GM12875 (cell line): ENCODE measurements around the gene PLCB1.

ENCODE experiments used
- H3K4me3 ChIP-seq: one replicate; pipeline ENCODE4 v1.5.1; 2011; ENCODE audit warnings: low read depth, low read length, control low read depth
- TF ChIP-seq, protein P1 (sequence below): IDR thresholded peaks from 2 replicates; pipeline ENCODE4 v1.5.1; 2011; ENCODE audit warnings: low read depth, mild to moderate bottlenecking, control low read depth, inconsistent platforms, low read length, moderate library complexity, borderline replicate concordance; ENCODE audit not compliant: insufficient read depth

The PLCB1 gene

DNA sequence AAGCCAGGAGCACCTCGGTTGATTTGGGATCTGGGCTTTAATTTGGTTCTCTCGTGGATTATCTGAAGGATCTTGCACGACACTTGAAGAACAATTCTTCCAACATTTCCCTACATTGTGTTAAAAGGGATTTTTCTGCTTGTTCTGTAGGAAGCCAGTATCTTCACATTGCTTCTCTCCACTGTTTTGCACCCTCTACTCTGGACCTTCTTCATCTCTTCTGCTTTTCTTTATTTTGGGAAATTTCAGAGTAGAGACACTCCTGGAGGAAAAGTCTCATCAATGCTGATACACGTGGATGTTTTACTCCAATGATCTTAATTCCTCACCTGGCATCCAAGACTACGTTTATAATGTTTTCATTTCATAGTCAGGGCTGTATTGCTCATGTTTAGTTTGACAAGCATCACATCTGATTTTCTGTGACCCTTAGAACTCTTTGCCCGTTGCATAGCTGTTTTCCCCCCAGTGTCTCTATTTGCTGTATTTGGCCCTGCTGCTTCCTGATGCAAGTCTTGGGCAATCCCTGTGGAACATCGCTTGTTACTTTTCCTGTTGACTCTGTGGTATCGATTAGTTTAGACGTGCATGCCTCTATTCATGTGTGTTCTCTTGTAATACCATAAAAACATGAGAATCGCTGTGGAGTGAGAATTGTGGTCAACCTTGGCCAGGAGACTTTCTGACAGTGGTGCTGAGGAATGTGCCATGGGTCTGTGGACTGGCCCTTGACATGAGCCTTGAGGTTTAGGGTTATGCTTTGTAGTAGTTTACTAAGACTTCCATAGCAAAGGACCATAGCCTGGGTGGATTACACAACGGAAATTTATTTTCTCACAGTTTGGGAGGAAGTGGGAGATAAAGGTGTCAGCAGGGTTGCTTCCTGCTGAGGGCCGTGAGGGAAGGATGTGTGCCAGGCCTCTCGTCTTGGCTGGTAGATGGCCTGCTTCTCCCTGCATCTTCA, 12.5 kb downstream of the PLCB1 start:
- TF ChIP-seq, protein P1, sequence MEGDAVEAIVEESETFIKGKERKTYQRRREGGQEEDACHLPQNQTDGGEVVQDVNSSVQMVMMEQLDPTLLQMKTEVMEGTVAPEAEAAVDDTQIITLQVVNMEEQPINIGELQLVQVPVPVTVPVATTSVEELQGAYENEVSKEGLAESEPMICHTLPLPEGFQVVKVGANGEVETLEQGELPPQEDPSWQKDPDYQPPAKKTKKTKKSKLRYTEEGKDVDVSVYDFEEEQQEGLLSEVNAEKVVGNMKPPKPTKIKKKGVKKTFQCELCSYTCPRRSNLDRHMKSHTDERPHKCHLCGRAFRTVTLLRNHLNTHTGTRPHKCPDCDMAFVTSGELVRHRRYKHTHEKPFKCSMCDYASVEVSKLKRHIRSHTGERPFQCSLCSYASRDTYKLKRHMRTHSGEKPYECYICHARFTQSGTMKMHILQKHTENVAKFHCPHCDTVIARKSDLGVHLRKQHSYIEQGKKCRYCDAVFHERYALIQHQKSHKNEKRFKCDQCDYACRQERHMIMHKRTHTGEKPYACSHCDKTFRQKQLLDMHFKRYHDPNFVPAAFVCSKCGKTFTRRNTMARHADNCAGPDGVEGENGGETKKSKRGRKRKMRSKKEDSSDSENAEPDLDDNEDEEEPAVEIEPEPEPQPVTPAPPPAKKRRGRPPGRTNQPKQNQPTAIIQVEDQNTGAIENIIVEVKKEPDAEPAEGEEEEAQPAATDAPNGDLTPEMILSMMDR, result no peak
- no peak overlapping the region for H3K4me3 ChIP-seq

DNA sequence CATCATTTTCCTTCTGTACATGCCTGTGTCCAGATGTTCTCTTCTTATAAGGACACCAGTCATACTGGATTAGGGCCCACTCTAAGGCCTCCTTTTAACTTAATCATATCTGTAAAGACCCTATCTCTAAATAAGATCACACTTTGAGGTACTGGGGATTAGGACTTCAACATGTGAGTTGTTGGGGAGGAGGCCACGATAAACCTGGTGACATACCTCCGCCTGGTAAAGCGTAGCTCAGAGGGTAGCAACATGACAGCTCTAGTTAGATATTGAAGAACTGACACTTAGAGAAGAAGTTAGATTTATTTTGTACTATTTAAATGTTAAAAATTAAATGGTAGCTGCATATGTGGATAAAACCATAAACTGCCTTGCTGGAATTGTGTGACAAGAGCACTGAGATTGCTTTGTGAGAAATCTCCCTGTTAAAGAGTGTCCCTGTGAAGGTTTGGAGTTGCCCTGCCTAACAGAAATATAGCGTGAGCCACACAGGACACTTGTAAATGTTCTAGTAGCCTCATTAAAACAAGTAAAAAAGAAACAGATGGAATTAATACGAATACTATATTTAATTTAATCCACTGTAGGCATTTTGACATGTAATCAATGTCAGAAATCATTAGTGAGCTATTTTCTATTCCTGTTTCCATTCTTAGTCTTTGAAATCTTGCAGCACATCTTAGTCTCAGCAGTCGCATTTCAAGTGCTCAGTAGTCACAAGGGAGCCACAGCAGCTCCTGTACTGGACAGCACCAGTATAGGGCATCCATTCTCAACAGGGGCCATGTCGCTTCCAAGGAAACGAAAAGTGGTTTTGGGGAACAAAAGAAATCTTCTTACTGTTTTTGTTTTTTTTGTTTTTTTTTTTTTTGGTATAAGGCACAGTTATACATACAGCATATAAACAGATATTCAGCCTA, 13.4 kb downstream of the PLCB1 start:
- H3K4me3 ChIP-seq, result no peak overlapping the region
- TF ChIP-seq, protein P1, result no peak

DNA sequence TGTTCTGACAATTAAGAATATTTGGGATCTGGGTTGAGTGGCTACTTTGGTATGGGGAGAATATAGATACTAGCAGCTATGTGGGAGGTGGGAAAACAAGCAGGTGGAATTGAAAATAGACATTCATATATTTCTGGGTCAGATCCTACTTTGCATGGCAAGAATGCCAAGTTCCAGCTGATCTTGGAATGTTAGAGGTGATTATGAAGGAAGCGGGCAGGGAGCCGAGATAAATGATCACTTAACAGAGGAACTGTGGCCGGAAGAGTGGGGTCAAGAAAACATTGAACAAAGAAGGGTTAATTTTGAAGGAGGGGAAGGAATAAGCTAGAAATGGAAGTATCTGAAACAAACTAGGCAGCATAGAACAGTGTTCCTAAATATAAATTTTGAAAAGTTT, 15.4 kb downstream of the PLCB1 start:
- TF ChIP-seq, protein P1, result no peak
- no peak overlapping the region for H3K4me3 ChIP-seq

DNA sequence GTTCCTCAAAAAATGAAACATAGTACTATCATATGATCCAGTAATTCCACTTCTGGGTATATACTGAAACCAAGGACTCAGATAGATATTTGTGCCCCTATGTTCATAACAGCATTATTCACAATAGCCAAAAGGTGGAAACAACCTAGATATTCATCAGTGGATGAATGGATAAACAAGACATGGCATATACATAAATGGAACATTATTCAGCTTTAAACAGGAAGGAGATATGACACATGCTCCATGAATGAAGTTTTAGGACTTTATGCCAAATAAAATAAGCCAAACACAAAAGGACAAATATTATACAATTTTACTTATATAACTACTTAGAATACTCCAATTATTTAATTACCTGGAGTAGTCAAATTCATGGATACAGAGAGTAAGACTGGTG, 16.4 kb downstream of the PLCB1 start:
- TF ChIP-seq, protein P1, result no peak
- no peak overlapping the region for H3K4me3 ChIP-seq

DNA sequence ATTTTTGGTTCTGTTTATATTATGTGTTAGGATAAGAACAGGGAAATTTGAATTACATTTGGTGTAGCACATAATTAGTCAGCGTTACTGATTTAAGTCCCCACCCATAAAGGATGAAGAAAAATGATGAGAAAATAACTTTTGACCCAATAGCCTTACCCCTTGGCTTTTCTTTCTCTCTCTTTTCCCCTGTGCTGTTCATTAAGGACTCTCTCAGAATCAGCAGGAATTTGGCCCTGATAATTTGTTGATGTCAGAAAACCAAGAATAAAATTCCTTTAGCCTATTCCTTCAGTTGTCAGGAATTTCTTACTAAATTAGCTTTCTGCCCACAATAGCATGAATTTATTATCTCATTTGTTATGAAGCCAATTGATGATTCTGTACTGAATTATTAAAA, 18.5 kb downstream of the PLCB1 start:
- H3K4me3 ChIP-seq, result no peak overlapping the region
- TF ChIP-seq, protein P1, result no peak

DNA sequence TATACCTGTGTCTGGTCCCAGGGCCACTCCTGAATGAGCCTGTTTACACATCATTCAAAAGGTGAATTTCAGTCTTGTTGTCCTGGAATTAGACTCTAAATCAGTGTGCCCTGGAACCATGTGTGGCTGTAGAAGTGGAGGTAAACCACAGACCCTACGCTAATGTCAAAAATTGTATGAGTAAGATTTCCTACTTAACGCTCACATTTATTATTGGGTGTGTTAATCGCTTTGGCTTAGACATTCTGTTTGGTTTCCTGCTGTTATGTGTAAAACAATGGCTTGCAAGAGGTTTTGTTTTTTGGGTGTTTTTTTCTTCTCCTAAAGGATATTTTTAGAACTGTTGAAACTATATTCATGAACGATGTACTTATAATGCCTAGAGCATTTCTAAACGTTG, 19.3 kb downstream of the PLCB1 start:
- TF ChIP-seq, protein P1, result no peak

DNA sequence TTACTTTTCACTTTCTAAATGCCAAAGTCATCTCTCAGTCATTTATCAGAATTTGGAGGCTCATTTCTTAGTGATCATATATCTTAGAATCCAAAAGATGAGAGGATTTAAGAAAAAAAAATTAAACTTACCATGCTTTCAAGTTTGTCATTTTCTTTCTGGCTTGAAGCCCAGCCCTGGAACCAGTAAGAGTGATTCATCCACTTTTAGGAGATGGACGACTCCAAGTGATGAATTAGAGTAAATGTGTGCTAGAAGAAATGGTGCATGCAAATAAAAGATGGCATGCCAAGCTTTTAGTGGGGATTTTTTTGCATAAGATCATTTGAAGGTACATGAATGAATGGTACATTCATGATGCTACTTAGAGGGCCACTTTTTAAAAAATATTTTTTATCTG, 20.1 kb downstream of the PLCB1 start:
- H3K4me3 ChIP-seq, result no peak overlapping the region
- TF ChIP-seq, protein P1, result no peak

More for the DNA sequence above, 19.3 kb downstream of the PLCB1 start:
- H3K4me3 ChIP-seq, result no peak overlapping the region
